Measurements from ENCODE around the gene S100A14. TPM values are rescaled to one million over a fixed set of nuclear protein-coding genes. Genes with fewer than 3 reads are reported as not detected.
A peak's percentile ranks its signal among the peaks of the same experiment; 100 is the strongest.

The S100A14 gene
- total RNA-seq, 4 donors from 2014 or later, result 112 to 175 (median 132) TPM

DNA sequence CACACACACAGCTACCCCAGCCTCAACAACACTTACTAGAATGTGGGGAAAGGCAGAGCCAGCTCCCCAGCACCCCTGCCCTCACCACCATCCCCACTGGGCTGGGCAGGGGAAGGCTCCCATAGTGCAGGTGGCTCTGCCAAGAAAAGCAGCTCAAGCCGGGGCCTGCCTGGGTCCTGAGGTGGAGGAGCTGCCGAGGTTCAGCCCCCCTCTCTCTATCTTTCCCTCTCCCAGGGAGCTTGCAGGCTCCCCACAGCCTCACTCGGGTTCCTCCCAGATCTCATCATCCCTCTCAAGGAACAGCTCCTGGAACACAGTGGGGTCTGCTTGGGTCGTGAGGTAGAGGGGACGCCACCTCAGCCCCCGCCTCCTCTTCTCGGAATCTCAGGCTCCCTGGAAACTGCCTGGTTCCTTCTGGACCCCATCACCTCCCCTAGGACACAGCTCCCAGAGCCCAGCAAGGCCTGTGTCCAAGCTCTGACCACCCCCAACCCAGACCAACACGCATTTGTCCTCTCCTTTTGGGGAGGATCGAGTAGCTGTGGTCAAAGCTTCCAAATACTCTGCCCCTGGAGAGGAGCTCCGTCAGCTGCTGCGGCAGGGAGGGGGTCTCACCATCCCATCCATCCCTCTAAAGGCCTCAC, 3.9 kb downstream of the S100A14 start:
- H3K27ac ChIP-seq, result peak overlapping the region; percentile 89 to 93 (median 91)
- H3K4me1 ChIP-seq, result peaks cover 71 to 85% of the 10 kb centered on the region in 2 donors
- H3K36me3 ChIP-seq, result peaks cover 5 to 7% of the 10 kb centered on the region in 2 donors
- DNase-seq, result peak; percentile 63 to 65
- H3K9me3 ChIP-seq, result no peaks in the 10 kb centered on the region
- TF ChIP-seq, protein P1, sequence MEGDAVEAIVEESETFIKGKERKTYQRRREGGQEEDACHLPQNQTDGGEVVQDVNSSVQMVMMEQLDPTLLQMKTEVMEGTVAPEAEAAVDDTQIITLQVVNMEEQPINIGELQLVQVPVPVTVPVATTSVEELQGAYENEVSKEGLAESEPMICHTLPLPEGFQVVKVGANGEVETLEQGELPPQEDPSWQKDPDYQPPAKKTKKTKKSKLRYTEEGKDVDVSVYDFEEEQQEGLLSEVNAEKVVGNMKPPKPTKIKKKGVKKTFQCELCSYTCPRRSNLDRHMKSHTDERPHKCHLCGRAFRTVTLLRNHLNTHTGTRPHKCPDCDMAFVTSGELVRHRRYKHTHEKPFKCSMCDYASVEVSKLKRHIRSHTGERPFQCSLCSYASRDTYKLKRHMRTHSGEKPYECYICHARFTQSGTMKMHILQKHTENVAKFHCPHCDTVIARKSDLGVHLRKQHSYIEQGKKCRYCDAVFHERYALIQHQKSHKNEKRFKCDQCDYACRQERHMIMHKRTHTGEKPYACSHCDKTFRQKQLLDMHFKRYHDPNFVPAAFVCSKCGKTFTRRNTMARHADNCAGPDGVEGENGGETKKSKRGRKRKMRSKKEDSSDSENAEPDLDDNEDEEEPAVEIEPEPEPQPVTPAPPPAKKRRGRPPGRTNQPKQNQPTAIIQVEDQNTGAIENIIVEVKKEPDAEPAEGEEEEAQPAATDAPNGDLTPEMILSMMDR (IDR thresholded peaks at IDR 0.05), result no peak
- no peak for TF ChIP-seq POLR2A (IDR thresholded peaks at IDR 0.05)
- H3K27me3 ChIP-seq, result no peaks in the 10 kb centered on the region
- WGBS, 2 donors, result 20 to 21% methylated on average over 11 of the region's 11 CpGs
- peak overlapping the region; percentile 3 to 74 (median 59) for H3K4me3 ChIP-seq (replicated peaks in 1 of 3)
- intact Hi-C loops (cut with DNase I), result loop anchor here (5.0 kb wide), 1 partner anchor 35 kb away; no protein-coding TSS in a partner anchor

- WGBS, 2 donors, result 74 to 82% methylated on average over 1 of the region's 1 CpG
- Histone ChIP-seq H3K4me3 (replicated peaks in 1 of 3) (peak overlapping the region in 1 of 3 donors; percentile 59), H3K4me1 (peaks cover 62 to 76% of the 10 kb centered on the region in 2 donors), H3K27me3 (no peaks in the 10 kb centered on the region), H3K36me3 (peaks cover 14% of the 10 kb centered on the region in 2 donors), H3K27ac (peak overlapping the region in 2 of 3 donors; percentile 89 to 93), H3K9me3 (no peaks in the 10 kb centered on the region)
- intact Hi-C loops (cut with DNase I), result loop anchor here (5.0 kb wide), 1 partner anchor 34 kb away; no protein-coding TSS in a partner anchor
- no peak for TF ChIP-seq POLR2A (IDR thresholded peaks at IDR 0.05)
- TF ChIP-seq, protein P1 (IDR thresholded peaks at IDR 0.05), result no peak
- no peak for DNase-seq
Measured at GRCh38 chr1:153611356-153611755, 4.8 kb downstream of the S100A14 start.

DNA sequence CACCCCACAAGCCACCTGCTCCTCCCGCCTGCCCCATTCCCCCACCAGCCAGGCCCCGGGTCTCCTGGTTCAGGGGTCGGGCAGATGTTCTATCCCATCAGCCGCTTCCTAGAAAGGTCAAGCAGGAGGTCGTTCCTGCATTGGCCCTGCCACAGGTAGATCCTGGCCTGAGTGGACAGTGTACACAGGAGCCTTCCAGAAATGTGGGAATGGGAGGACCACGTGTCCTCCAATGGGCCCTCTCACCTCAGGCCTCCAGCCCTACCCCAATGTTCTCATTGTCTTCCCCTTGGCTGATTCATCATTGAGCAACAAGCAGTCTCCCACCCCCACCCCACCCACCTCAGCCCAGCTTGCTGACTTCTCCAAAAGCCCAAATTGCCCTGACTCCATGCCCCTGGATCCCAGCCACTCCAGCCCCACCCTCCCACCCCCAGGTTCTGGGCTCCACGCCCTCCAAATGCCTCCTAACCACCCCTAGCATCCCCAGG, 5.3 kb downstream of the S100A14 start:
- WGBS, 2 donors, result 51 to 83% methylated on average over 2 of the region's 7 CpGs
- TF ChIP-seq POLR2A (IDR thresholded peaks at IDR 0.05), result no peak
- TF ChIP-seq, protein P1 (IDR thresholded peaks at IDR 0.05), result no peak
- H3K27ac ChIP-seq, result peak overlapping the region in 2 of 3 donors; percentile 73 to 78
- H3K36me3 ChIP-seq, result peaks cover 14% of the 10 kb centered on the region in 2 donors
- H3K4me1 ChIP-seq, result peaks cover 58 to 71% of the 10 kb centered on the region in 2 donors
- intact Hi-C loops (cut with DNase I), result loop anchor here (5.0 kb wide), 1 partner anchor 34 kb away; no protein-coding TSS in a partner anchor
- no peak overlapping the region for H3K4me3 ChIP-seq (replicated peaks in 1 of 3)
- no peaks in the 10 kb centered on the region for H3K9me3 ChIP-seq
- DNase-seq, result no peak
- H3K27me3 ChIP-seq, result no peaks in the 10 kb centered on the region

DNA sequence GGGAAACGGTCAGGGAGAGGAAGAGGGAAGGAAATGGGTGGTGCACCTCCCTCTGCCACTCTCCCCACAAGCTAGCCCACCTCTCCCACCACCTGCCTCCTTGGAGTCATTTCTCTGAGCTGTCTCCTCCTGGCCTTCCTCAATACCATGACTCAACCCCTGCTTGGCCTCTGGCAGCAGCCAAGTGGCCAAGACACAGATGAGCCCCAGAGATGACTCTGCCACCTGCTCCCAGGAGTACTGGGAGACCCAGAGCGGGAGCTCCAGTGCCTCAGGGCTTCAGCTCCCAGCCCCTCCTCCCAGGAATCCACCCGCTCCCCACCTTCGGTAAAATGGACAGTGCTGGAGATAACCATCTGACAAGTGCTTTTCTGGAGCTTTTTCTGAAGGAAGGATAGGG, 5.8 kb downstream of the S100A14 start:
- intact Hi-C loops (cut with DNase I), result loop anchor here (5.0 kb wide), 1 partner anchor 33 kb away; no protein-coding TSS in a partner anchor
- TF ChIP-seq, protein P1 (IDR thresholded peaks at IDR 0.05), result no peak
- TF ChIP-seq POLR2A (IDR thresholded peaks at IDR 0.05), result no peak
- peak overlapping the region in 2 of 3 donors; percentile 73 to 78 for H3K27ac ChIP-seq
- peaks cover 53 to 66% of the 10 kb centered on the region in 2 donors for H3K4me1 ChIP-seq
- peaks cover 14% of the 10 kb centered on the region in 2 donors for H3K36me3 ChIP-seq
- H3K27me3 ChIP-seq, result no peaks in the 10 kb centered on the region
- WGBS, 2 donors, result 45 to 54% methylated on average over 3 to 4 of the region's 4 CpGs
- DNase-seq, result no peak
- H3K9me3 ChIP-seq, result no peaks in the 10 kb centered on the region
- H3K4me3 ChIP-seq (replicated peaks in 1 of 3), result no peak overlapping the region

DNA sequence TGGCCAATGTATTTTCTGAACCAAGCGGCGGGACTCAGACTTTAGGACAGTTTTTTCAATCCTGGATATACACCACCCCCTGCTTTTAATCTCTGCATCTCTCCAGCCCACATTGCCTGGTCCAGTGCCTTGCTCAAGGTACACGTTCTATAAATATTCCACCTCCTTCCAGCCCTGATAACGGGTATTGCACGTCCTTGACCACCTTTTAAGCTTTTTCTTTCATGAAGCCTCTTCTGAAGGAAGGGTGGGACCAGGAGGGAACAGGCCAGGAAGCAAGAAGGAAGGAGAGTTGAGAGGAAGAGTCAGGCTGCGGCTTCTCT, 6.6 kb downstream of the S100A14 start:
- intact Hi-C loops (cut with DNase I), result no loop called here
- Histone ChIP-seq H3K4me1 (peaks cover 46 to 58% of the 10 kb centered on the region in 2 donors), H3K9me3 (no peaks in the 10 kb centered on the region), H3K4me3 (replicated peaks in 1 of 3) (no peak overlapping the region), H3K27ac (peak overlapping the region; percentile 48 to 78 (median 73)), H3K36me3 (peaks cover 14% of the 10 kb centered on the region in 2 donors), H3K27me3 (no peaks in the 10 kb centered on the region)
- DNase-seq, result no peak
- TF ChIP-seq, protein P1 (IDR thresholded peaks at IDR 0.05), result no peak
- TF ChIP-seq POLR2A (IDR thresholded peaks at IDR 0.05), result no peak
- WGBS, 2 donors, result 77 to 79% methylated on average over 6 of the region's 6 CpGs
